Measurements from ENCODE around the gene FKBP1B. TPM values are rescaled to one million over a fixed set of nuclear protein-coding genes. Genes with fewer than 3 reads are reported as not detected.
"Not testable (repeated sequence)": the region's sequence is repeated elsewhere in the genome, so short reads cannot be mapped to it uniquely, and the experiment has no call there.

FKBP1B gene
- total RNA-seq, 1 donor from 2014 or later = 20.6 TPM

GRCh38 chr2:24011250-24012104 is 38.1 kb upstream of the FKBP1B start:
- TF ChIP-seq CTCF (conservative IDR thresholded peaks at IDR 0.05; ENCODE audit: low read depth, low read length) = no peak
- H3K4me3 ChIP-seq (ENCODE audit: low read depth, low read length) = no peak overlapping the region
- DNase-seq (ENCODE audit: low read depth) = no peak

GRCh38 chr2:24012521-24013188 is 36.9 kb upstream of the FKBP1B start:
- no peak for TF ChIP-seq CTCF (conservative IDR thresholded peaks at IDR 0.05; ENCODE audit: low read depth, low read length)
- no peak overlapping the region for H3K4me3 ChIP-seq (ENCODE audit: low read depth, low read length)
- no peak for DNase-seq (ENCODE audit: low read depth)

- DNase-seq (ENCODE audit: low read depth) = peak; percentile 20
- H3K4me3 ChIP-seq (ENCODE audit: low read depth, low read length) = not testable (repeated sequence)
These were observed 34.6 kb upstream of the FKBP1B start for GRCh38 chr2:24014902-24015301.

- H3K4me3 ChIP-seq (ENCODE audit: low read depth, low read length) = no peak overlapping the region
These were observed 33.8 kb upstream of the FKBP1B start for GRCh38 chr2:24015562-24016375.

GRCh38 chr2:24016376-24016761 is 33.2 kb upstream of the FKBP1B start:
- TF ChIP-seq CTCF (conservative IDR thresholded peaks at IDR 0.05; ENCODE audit: low read depth, low read length) = no peak
- H3K4me3 ChIP-seq (ENCODE audit: low read depth, low read length) = no peak overlapping the region
- no peak for DNase-seq (ENCODE audit: low read depth)

More at GRCh38 chr2:24015562-24016375, 33.8 kb upstream of the FKBP1B start:
- DNase-seq (ENCODE audit: low read depth) = peak; percentile 76
- TF ChIP-seq CTCF (conservative IDR thresholded peaks at IDR 0.05; ENCODE audit: low read depth, low read length) = no peak

- no peak overlapping the region for H3K4me3 ChIP-seq (ENCODE audit: low read depth, low read length)
- no peak for DNase-seq (ENCODE audit: low read depth)
- TF ChIP-seq CTCF (conservative IDR thresholded peaks at IDR 0.05; ENCODE audit: low read depth, low read length) = no peak
These were observed 32.5 kb upstream of the FKBP1B start for GRCh38 chr2:24016853-24017703.
